ENCODE measurements around the gene CFAP61.

DNA sequence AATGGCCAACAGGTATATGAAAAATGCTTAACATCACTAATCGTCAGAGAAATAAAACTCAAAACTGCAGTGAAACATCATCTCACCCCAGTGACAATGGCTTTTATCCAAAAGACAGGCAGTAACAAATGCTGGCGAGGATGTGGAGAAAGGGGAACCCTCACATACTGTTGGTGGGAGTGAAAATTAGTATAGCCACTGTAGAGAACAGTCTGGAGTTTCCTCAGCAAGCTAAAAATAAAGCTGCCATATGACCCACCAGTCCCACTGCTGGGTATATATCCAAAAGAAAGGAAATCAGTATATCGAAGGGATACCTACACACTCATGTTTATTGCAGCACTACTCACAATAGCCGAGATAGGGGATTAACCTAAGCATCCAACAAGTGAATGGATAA lies 292.1 kb downstream of the CFAP61 start:
- TF ChIP-seq, protein P1, sequence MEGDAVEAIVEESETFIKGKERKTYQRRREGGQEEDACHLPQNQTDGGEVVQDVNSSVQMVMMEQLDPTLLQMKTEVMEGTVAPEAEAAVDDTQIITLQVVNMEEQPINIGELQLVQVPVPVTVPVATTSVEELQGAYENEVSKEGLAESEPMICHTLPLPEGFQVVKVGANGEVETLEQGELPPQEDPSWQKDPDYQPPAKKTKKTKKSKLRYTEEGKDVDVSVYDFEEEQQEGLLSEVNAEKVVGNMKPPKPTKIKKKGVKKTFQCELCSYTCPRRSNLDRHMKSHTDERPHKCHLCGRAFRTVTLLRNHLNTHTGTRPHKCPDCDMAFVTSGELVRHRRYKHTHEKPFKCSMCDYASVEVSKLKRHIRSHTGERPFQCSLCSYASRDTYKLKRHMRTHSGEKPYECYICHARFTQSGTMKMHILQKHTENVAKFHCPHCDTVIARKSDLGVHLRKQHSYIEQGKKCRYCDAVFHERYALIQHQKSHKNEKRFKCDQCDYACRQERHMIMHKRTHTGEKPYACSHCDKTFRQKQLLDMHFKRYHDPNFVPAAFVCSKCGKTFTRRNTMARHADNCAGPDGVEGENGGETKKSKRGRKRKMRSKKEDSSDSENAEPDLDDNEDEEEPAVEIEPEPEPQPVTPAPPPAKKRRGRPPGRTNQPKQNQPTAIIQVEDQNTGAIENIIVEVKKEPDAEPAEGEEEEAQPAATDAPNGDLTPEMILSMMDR (conservative IDR thresholded peaks at IDR 0.05; ENCODE audit: low read length), result no peak
- TF ChIP-seq EZH2phosphoT487 (IDR thresholded peaks at IDR 0.05; ENCODE audit: borderline replicate concordance), result no peak

Data from Loucy (cell line).